Measurements from ENCODE around the gene CPNE8.

- TF ChIP-seq, protein P1, sequence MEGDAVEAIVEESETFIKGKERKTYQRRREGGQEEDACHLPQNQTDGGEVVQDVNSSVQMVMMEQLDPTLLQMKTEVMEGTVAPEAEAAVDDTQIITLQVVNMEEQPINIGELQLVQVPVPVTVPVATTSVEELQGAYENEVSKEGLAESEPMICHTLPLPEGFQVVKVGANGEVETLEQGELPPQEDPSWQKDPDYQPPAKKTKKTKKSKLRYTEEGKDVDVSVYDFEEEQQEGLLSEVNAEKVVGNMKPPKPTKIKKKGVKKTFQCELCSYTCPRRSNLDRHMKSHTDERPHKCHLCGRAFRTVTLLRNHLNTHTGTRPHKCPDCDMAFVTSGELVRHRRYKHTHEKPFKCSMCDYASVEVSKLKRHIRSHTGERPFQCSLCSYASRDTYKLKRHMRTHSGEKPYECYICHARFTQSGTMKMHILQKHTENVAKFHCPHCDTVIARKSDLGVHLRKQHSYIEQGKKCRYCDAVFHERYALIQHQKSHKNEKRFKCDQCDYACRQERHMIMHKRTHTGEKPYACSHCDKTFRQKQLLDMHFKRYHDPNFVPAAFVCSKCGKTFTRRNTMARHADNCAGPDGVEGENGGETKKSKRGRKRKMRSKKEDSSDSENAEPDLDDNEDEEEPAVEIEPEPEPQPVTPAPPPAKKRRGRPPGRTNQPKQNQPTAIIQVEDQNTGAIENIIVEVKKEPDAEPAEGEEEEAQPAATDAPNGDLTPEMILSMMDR (conservative IDR thresholded peaks at IDR 0.05; ENCODE audit: low read length): no peak
- TF ChIP-seq EZH2phosphoT487 (IDR thresholded peaks at IDR 0.05; ENCODE audit: borderline replicate concordance, low read depth, low read length): no peak
Observed at GRCh38 chr12:38745601-38746000, 159.8 kb downstream of the CPNE8 start.

All from OCI-LY7 (cell line).